Urothelium cell line (cell line): Measurements from ENCODE around the gene GPR143.
"Not testable (repeated sequence)": the region's sequence is repeated elsewhere in the genome, so short reads cannot be mapped to it uniquely, and the experiment has no call there.

ENCODE experiments used
- DNase-seq: peaks from one replicate; pipeline ENCODE4 v3.0.0; 2011; ENCODE audit warnings: low spot score, mixed read lengths
- FAIRE-seq: peaks from 2 replicates; lab custom pipeline; 2011; peaks lifted over from hg19 to GRCh38; lab: Jason Lieb, UNC

The GPR143 gene

DNA sequence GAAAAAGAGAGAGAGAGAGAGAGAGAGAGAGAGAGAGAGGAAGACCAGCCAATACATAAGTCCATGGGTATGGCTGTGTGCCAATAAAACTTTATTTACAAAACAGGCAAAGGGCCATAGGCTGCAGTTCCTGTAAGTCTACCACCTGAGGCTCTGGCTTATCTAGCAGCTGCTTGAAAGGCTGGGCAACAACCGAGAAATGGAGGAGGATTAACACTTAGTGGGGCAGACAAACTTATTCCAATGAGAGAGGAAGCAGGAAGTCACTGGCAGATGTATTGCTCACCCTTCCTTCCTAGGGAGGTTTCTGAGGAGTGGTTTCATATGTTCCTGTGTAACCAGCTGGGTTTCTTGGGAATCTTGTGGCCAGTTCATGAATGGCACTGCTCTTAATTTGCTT, 4.7 kb upstream of the GPR143 start:
- DNase-seq (no peak), FAIRE-seq (no peak)

DNA sequence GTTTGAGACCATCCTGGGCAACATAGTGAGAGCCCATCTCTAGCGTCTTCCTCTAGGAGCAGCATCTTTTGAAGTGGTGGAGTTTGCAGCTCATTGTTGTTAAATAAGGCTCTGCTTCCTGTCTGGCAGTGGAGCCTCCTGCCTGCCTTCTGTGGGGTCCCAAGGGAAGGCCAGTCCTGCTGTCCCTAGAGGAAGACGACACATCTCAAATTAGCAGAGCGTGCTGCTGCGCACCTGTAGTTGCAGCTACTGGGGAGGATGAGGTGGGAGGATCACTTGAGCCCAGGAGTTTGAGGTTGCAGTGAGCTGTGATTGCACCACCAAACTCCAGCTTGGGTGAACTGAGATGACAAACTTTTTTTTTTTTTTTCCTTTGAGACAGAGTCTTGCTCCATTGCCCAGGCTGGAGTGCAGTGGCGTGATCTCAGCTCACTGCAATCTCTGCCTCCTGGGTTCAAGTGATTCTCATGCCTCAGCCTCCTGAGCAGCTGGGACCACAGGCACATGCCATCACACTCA, 2.7 kb upstream of the GPR143 start:
- not testable (repeated sequence) for DNase-seq, FAIRE-seq

DNA sequence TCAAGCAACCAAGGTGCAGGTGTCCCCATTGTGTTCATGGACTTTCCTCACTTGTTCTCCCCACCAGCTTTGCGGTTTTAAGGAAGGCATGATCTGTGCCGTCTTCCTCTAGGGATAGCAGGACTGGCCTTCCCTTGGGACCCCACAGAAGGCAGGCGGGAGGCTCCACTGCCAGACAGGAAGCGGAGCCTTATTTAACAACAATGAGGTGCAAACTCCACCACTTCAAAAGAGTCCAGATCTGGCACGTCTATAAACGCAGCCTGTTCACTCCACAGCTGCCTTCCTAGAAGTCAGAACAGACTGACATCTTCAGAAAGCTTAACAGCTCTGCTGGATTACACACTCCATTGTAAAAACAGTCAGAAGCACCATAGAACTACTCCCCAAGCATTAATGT, 1.7 kb upstream of the GPR143 start:
- DNase-seq (peak; percentile 12), FAIRE-seq (no peak)

DNA sequence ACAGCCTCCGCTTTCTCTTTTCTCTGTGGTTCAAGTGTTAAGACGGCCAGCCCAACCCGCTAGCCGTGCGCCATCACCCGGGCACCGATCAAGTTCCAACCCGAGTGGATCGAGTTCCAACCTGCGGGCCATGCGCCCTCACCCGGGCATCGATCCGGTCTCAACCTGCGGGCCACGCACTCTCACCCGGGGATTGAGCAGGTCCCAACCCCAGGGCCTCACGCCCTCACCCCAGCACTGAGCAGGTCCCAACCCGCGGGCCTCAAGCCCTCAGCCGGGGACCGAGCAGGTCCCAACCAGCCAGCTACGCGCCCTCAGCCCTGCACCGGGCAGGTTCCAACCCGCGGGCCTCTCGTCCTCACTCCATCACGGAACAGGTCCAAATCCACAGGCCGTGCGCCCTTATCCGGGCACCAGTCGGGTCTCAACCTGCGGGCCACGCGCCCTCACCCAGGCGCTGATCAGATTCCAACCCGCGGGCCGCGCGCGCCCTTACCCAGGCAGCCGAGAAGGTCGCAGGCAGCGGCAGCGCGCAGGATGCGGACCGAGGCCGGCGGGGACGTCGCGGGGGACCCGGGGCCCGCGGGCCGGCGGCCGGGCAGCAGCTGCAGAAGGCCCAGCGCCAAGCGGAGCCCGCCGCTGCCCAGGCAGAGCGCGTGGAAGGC, 443 bp downstream of the GPR143 start:
- DNase-seq (no peak), FAIRE-seq (no peak)

DNA sequence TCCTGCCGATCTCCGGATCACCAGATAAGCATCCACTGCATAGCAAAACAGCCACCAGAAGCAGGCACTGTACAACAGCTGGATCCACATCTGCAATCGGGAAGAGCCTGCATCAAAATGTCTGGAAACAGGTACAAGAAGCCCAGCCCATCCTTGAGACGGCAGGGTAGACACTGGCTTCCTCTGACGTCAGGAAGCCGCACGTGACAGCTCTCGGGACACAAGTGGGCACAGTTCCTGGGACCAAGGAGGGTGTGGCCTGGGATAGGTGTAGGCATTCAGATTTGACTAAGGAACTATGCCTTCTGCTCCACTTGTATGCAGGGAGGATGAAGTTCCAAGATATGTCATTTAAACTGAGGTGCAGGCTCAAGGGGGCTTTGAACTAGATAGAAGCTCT, 6.3 kb downstream of the GPR143 start:
- FAIRE-seq, result no peak

DNA sequence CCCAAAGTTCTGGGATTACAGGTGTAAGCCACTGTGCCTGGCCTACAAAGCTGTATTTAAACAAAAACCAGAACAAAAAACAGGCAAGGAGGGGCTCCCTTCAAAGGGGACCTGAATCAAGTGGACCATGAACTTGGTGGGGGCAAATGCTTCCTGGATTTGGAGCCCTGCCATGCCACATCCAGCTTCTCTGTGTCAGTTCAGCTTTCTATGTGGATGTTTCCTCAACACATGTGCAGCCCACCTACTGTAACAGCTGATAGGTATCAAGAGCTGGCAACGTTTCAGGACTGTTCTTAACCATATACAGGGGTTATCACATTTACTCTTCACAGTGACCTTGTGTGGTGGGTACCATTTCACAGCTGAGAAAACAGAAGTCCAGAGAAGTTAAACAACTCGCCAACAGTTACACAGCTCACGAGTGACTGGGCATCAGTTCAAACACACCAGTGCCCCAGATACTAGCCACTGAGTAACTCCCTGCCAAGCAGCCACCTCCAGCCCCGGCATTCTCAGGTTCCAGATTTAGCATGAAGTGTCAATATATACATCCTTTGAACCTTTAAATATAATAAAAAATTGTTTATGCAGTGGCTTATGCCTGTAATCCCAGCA, 7.5 kb downstream of the GPR143 start:
- FAIRE-seq (no peak), DNase-seq (no peak)

More for the DNA sequence above, 6.3 kb downstream of the GPR143 start:
- DNase-seq, result no peak

DNA sequence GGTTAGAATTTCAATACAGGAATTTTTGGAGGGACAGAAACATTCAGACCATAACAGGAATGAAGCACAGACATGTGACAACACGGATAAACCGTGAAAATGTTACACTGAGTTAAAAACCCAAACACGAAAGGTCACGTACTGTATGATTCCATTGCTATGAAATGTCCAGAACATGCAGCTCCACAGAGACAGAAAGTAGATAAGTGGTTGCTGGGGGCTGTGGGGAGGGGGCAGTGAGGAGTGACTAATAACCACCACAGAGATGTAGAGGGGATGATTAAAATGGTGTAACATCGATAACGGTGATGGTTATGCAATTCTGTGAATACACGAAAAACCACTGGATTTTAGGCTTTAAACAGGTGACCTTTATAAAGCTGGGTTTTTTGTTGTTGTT, 8.3 kb downstream of the GPR143 start:
- DNase-seq, result no peak

DNA sequence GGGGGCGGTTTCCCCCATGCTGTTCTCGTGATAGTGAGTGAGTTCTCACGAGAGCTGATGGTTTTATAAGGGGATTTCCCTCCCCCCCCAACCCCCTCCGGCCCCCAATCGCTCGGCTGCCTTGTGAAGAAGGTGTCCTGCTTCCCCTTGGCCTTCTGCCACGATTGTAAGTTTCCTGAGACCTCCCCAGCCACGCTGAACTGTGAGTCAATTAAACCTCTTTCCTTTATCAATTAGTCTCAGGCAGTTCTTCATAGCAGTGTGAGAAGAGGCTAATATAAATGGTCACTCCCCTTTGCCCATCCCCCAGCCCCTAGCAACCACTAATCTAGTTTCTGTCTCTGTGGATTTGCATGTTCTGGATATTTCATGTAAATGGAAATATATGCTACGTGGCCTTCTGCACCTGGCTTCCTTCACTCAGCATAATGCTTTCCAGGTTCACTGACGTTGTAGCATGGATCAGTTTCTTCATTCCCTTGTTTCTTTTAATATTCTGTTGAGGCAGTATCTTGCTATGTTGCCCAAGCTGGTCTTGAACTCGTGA, 16.4 kb downstream of the GPR143 start:
- FAIRE-seq (no peak), DNase-seq (no peak)

More for the DNA sequence above, 8.3 kb downstream of the GPR143 start:
- FAIRE-seq, result no peak

DNA sequence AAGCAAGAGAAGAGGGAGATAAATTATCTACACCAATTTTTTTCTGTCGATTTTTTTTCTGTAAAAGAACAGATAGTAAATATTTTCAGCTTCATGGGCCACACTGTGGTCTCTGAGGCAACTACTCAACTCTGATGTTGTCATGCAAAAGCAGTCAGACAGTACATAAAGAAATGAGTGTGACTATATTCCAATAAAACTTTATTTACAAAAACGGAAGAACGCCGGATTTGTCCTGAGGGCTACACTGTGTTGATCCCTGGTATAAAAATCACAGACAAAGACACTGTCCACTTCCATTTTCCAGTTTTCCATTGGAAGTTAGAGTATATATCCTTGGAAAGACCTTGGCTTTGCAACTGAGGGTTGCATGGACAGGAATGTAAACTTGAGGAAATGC, 18.0 kb downstream of the GPR143 start:
- FAIRE-seq (no peak), DNase-seq (no peak)

DNA sequence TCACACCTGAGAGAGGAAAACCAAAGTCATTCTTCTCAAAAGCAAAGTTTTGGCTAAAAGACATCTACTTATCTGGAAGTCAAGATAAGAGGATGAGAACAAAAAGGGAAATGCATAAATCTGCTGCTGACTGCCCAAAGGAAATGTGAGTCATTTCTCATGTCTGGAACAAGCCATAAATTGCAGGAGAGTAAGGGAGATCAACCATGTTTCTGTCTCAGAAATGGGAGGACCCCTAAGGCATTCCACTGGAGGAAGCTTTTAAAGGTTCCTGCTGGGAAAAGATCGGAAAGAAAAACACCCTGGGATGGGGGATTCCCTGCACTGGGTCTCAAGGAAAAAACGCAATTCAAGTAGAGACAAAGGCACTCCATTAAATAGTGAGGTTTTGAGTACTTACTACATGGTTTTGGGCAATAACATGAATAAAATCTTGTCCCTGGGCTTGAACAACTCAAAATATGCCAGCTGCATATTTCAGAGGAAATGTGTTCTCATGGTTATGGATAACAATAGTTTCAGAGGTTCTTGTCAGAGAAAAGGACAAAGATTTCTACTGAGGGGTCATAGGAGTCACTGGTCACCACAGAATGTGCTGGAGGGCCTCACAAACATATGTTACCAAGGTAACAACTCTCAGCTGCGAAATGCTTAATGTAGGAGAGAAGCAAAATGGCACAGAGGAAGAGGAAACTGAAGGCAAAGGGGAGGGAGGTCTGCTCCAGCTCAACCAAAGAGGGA, 19.3 kb downstream of the GPR143 start:
- no peak for FAIRE-seq

DNA sequence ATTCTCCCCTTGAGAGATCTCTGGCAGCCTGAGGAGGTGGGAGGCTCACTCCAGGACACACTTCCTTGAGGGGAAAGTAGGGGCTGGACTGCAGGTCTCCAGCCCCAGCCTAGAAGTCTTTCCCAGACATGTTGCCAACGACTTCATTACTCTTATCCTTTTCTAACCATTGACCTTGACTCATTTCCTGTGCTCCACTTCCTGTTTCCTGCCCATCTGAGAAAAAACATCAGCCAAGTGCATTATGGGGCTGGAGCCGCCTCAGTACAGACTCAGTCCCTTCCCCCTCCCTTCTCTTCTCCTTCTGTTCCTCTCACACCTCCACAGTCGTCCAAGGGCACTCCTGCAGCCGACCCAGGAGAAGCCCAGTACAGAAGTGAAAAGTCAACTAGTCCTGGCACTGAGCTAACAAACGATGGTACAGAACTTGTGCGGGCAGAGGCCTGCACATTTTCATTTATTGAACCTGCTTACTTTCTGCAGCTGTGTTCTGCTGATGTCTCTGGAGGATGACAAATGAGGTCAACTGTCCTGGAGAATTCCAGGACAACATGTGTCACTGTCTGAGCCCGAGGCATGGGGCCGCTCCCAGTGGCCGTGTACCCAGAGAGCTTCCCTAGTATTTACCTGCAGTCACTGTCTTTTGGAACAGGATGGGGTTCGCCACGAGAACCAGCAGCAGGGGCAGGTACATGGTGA, 20.1 kb downstream of the GPR143 start:
- FAIRE-seq, result no peak
- DNase-seq, result peak; percentile 8

More for the DNA sequence above, 19.3 kb downstream of the GPR143 start:
- DNase-seq, result no peak

DNA sequence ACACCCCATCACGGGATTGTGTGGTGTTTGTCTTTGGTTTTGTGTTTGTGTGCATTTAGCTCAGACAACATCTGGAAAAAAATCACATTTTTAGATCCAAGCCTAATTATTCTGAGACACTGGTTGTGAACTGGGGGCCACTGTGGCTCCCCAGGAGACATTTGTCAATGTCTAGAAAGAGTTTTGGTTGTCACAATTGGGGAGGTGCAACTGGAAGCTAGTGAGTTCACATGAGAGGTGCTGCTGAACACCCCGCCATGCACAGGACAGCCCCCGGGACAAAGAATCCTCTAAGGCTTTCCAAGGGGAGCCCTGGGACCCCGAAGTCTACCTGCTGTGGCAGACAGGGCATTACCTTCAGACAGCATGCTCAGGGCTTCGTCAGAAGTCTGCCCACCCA, 26.5 kb downstream of the GPR143 start:
- no peak for DNase-seq
- no peak for FAIRE-seq

DNA sequence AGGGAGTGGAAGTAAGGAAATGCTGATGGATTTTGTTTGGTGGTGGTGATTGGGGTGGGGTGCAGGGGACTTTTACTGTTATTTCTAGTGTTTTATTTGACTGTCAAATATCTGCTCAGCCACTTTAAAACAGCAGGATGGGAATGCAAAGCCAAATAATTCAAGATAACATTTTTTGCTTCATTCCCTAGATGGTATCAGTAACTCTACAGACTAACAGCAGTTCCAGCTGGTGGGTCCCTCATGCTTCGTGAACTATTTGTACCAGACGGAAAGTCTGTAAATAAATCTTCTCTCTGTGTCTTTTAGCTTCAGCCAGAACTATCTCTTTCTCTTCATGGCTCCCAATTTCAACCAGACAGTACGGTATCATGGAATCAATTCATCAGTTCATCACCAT, 27.5 kb downstream of the GPR143 start:
- DNase-seq, result no peak
- no peak for FAIRE-seq

DNA sequence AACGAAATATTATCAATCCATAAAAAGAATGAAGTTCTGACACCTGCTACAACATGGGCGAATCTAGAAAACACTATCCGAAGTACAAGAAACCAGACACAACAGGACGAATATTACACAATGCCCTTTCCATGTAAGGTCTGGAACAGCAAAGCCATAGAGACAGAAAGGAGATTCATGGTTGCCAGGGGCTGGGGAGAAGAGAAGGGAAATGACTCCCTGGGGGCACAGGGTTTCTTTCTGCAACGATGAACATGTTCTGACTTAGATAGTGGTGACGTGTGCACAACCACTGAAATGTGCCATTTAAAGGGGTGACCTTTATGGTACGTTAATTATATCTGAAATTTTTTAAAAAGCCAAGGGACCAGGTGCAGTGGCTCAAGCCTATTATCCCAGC, 28.3 kb downstream of the GPR143 start:
- no peak for FAIRE-seq
- DNase-seq, result no peak

DNA sequence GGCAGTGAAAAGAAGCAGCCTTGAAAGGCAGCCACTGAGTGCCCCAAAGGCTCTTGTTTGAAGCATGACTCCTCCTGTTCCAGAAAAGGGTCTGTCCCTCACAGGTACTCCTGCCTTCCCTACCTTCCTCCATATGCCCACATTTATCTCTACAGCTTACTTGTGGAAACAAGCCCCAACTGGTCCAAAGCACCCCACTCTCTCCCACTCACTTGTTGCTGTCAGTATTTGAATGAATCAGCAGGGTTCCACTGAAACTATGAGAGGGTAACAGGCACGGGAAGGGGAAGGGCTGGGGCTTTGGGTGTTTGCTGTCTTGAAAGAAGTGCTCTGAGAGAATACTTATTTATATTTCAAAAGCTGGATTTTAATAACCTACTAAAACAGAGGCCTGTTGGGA, 34.9 kb downstream of the GPR143 start:
- DNase-seq, result no peak
- FAIRE-seq, result no peak

DNA sequence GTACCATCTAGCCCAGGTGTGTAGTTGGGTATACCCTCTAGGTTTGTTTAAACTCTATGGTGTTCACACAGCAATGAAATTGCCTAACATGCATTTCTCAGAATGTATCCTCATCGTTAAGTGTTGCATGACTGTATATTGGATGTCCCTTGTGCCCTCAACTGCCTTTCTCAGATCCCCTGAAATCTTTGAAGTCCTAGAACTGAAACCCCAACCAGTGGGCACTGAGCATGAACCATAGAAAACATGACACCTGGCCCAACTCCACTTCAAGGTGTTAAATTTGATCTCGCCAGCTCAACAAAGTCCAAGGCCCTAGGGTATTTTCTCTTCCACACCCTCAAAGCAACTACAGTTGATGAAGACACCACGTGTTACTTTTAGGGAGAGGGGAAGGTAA, 35.6 kb downstream of the GPR143 start:
- no peak for FAIRE-seq

DNA sequence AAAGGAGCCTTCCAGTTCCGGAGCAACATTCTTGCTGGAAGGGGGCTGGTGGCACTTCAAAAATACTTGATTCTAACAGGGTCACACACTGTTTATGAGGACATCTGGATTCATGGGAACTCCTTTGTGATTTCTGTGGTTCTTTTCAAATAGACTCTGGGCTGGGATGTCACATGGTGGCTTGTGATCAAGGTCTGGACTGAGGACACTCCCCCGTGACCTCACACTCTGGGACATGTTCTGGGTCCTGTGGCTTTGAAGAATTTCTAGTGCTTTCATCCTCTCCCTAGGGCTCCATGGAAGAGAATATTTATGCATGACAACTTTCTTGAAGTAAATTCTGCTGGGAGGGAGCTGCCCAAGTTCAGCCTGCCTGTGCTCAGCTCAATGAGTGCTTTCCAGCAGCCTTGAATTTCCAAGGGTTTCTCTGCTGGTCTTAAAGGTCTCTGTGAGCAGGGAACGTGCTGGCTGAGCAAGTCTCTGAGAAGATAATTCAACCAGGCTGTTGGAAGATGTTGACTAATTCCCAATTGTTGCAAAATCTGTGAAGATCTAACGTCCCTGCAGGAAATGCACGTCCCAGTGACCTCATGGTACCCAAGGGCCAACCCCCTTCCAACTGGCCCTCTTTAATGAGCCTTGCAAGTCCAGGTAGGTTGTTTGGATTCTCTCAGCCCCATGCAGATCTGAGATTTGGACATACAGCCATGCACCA, 36.3 kb downstream of the GPR143 start:
- FAIRE-seq (no peak), DNase-seq (no peak)

More for the DNA sequence above, 35.6 kb downstream of the GPR143 start:
- no peak for DNase-seq

DNA sequence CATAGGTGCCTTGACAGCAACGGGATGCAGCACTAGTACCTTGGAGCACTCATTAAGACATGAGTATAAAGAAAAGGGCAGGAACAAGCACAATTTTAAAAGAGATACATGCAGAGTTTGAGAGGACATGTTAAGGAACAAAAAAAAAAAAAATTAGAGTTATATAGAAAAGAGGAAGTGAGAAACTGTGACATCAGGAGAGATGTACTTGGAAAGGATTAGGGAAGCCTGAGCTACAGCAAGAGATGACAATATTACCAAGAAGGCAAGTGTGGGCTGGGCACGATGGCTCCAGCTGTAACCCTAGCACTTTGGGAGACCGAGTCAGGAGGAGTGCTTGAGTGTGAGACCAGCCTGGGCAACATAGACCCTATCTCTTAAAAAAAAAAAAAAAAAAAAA, 37.4 kb downstream of the GPR143 start:
- FAIRE-seq, result no peak
- no peak for DNase-seq

DNA sequence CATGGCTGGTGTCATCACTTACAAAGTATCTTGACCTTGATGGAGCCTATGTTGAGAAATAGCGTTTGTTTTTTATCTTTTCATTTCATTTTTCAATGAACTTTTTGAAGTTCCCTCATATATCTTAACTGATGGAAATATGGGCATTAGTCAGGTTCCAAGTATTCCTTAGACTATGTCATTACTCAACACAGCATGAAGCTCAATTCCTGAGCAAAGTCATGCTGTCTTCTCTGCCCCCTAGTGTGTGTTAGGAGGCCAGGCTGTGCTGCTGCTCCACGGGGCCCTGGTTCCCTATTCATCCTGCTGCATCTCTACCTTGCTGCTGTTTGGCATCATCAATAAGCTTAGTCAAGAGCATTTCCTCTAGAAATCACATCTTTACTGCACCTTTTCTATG, 40.9 kb downstream of the GPR143 start:
- no peak for DNase-seq
- no peak for FAIRE-seq

DNA sequence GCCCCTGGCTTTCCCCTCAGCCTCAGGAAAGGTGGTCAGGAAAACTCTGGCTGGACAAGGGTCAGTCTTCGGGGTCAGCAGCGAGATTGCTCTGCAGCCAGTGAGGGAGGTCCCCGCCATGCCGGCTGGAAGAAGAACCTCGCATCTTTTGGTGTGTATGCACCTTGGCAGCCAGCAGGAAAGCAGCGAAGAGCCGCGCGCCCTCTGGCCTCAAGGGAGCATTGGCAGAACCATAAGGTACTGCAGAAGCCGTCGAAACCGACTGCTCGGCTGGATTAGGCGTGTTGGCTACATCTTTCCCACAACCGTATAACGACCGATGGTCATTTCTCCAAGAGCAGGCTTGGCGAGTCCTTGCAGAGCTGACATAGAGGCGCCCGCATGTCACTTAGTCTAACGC, 48.3 kb downstream of the GPR143 start:
- DNase-seq (no peak), FAIRE-seq (no peak)
